Measurements from ENCODE around the gene CNTNAP2.

- TF ChIP-seq CTCF (IDR thresholded peaks at IDR 0.05): no peak
- no peak for TF ChIP-seq POLR2A (IDR thresholded peaks at IDR 0.05)
Observed at GRCh38 chr7:146235195-146235594, 118.6 kb downstream of the CNTNAP2 start.
